ENCODE data around the gene MORN3.

The MORN3 gene

GRCh38 chr12:121608301-121608700 is 61.2 kb downstream of the MORN3 start:
- FAIRE-seq (no peak), DNase-seq (ENCODE audit: insufficient read length) (no peak)
- TF ChIP-seq TAF1 (IDR thresholded peaks at IDR 0.05; ENCODE audit: borderline replicate concordance, low read depth, low read length) (no peak), POLR2AphosphoS5 (IDR thresholded peaks at IDR 0.05; ENCODE audit: low read depth, low read length) (no peak), POLR2A (IDR thresholded peaks at IDR 0.05; ENCODE audit: low read depth, low read length) (no peak)

DNA sequence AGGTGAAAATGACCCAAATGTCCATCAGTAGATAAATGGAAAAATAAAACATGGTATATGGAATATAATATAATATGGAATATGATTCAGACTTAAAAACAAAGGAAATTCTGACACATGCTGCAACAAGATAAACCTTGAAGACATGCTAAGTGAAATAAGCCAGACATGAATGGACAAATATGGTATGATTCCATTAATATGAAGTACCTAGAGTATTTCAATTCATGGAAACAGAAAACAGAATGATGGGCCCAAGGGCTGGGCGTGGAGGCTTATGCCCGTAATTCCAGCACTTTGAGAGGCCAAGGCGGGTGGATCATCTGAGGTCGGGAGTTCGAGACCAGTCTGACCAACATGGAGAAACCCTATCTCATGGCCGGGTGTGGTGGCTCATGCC is 65.9 kb downstream of the MORN3 start:
- TF ChIP-seq TAF1 (IDR thresholded peaks at IDR 0.05; ENCODE audit: borderline replicate concordance, low read depth, low read length) (no peak), POLR2AphosphoS5 (IDR thresholded peaks at IDR 0.05; ENCODE audit: low read depth, low read length) (no peak), POLR2A (IDR thresholded peaks at IDR 0.05; ENCODE audit: low read depth, low read length) (no peak)
- no peak for DNase-seq (ENCODE audit: insufficient read length)
- no peak for FAIRE-seq

DNA sequence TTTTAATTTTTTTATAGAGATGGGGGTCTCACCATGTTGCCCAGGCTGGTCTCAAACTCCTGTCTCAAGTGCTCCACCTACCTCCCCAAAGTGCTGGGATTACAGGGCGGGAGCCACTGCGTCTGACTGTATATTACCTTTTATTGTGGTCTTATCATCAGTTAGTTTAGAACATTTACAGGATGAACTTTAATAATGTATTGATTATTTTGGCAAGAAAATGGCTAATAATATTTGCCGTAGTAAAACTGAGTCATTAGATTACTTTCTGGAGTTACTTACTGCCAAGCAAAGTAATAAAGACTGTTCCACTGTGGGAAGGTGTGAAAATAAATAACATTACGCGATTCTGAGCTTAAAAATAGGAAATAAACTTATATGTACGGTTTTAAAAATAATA is 66.7 kb downstream of the MORN3 start:
- FAIRE-seq, result no peak
- no peak for DNase-seq (ENCODE audit: insufficient read length)
- no peak for TF ChIP-seq POLR2A (IDR thresholded peaks at IDR 0.05; ENCODE audit: low read depth, low read length)
- no peak for TF ChIP-seq POLR2AphosphoS5 (IDR thresholded peaks at IDR 0.05; ENCODE audit: low read depth, low read length)
- no peak for TF ChIP-seq TAF1 (IDR thresholded peaks at IDR 0.05; ENCODE audit: borderline replicate concordance, low read depth, low read length)

DNA sequence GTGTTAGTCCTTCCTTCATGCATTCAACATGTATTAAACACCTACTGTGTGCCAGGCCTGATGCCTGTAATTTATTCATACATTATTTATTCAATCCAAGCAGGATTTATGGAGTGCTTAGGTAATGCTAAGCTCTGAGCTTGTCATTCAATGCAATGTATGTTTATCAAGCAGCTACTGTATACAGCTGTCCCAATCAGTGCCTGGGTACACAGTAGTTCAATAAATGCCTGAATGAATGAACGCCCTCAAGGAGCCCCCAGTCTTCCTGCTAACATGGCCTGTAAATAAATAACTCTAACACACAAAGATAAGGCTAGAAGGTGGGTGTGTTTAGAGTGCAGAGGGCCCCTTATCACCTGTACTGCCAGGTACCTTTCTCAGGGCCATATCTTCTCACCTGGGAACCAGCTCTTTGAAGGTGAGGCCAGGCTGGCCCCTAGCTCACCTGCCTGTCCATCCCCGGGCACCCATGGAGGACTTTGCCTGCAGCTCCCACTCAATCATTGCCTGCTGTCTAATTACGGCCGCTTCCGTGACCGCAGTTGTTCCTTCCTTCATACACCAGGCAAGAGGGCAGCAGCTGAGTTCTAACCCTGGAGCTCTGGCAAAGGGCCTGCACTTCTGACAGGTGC is 68.6 kb downstream of the MORN3 start:
- DNase-seq (ENCODE audit: insufficient read length) (no peak), FAIRE-seq (no peak)
- TF ChIP-seq POLR2A (IDR thresholded peaks at IDR 0.05; ENCODE audit: low read depth, low read length), result no peak
- TF ChIP-seq POLR2AphosphoS5 (IDR thresholded peaks at IDR 0.05; ENCODE audit: low read depth, low read length), result no peak
- TF ChIP-seq TAF1 (IDR thresholded peaks at IDR 0.05; ENCODE audit: borderline replicate concordance, low read depth, low read length), result no peak

Measured in GM12892 (cell line).